HepG2 (cell line): ENCODE data around the gene RMI1. TPM values are rescaled to one million over a fixed set of nuclear protein-coding genes. Genes with fewer than 3 reads are reported as not detected.
A peak's percentile ranks its signal among the peaks of the same experiment; 100 is the strongest.

Source experiments
- ADNP ChIP-seq: sonication (generic); formaldehyde crosslinking; IDR thresholded peaks from 2 replicates; pipeline ENCODE4 v1.4.0; 2020; ENCODE audit warnings: missing genetic modification reagents
- ASH2L ChIP-seq: fragments of 300-600, 200-600 bp; sonication (generic); IDR thresholded peaks from 2 replicates; pipeline ENCODE4 v1.7.0; 2017; ENCODE audit warnings: low read depth, mild to moderate bottlenecking, moderate library complexity, mixed read lengths, low read length; ENCODE audit not compliant: insufficient read length
- BCL6 ChIP-seq: IDR thresholded peaks from 2 replicates; pipeline ENCODE4 v1.6.1; 2016; ENCODE audit warnings: missing genetic modification reagents, missing compliant biosample characterization
- BHLHE40 ChIP-seq: IDR thresholded peaks from 2 replicates; pipeline ENCODE4 v1.6.1; 2011; ENCODE audit warnings: low read length, improper control_type of control experiment
- BORCS8-MEF2B ChIP-seq: sonication (generic); formaldehyde crosslinking; IDR thresholded peaks from 2 replicates; pipeline ENCODE4 v1.8.0; 2022; ENCODE audit warnings: mild to moderate bottlenecking, missing genetic modification reagents
- ETV5 ChIP-seq: IDR thresholded peaks from 2 replicates; pipeline ENCODE4 v1.6.1; 2018; ENCODE audit warnings: missing biosample characterization, missing genetic modification reagents, inconsistent platforms, borderline replicate concordance
- GABPA ChIP-seq, 2 experiments: IDR thresholded peaks; 2 replicates each; pipeline ENCODE4 v1.6.1; 2011 to 2016; ENCODE audit warnings: low read depth in 2 of 2, low read length in 1 of 2, missing biosample characterization in 1 of 2, missing genetic modification characterization in 1 of 2
- HOXD1 ChIP-seq: sonication (generic); formaldehyde crosslinking; IDR thresholded peaks from 2 replicates; pipeline ENCODE4 v1.5.0; 2020; ENCODE audit warnings: missing genetic modification reagents
- IRX3 ChIP-seq: sonication (generic); formaldehyde crosslinking; IDR thresholded peaks from 2 replicates; pipeline ENCODE4 v1.8.1; 2023; ENCODE audit warnings: mild to moderate bottlenecking, low read depth, missing genetic modification reagents, borderline replicate concordance
- KMT2A ChIP-seq: sonication (generic); formaldehyde crosslinking; IDR thresholded peaks from 2 replicates; pipeline ENCODE4 v1.4.0; 2020; ENCODE audit warnings: missing genetic modification reagents
- KMT2B ChIP-seq: IDR thresholded peaks from 2 replicates; pipeline ENCODE4 v1.6.1; 2016; ENCODE audit warnings: missing genetic modification reagents, missing compliant biosample characterization
- MXD3 ChIP-seq: IDR thresholded peaks from 2 replicates; pipeline ENCODE4 v1.6.1; 2016; ENCODE audit warnings: mild to moderate bottlenecking, missing biosample characterization, missing genetic modification reagents
- PHF21A ChIP-seq: sonication (generic); formaldehyde crosslinking; IDR thresholded peaks from 2 replicates; pipeline ENCODE4 v1.5.0; 2020; ENCODE audit warnings: mild to moderate bottlenecking, missing genetic modification reagents
- PITX1 ChIP-seq: sonication (generic); formaldehyde crosslinking; IDR thresholded peaks from 2 replicates; pipeline ENCODE4 v1.5.1; 2020; ENCODE audit warnings: mild to moderate bottlenecking, missing genetic modification reagents
- SOX6 ChIP-seq, 2 experiments: fragments of 450-650 bp in 1 of 2; sonication (generic) in 1 of 2; formaldehyde crosslinking in 1 of 2; IDR thresholded peaks; 2 replicates each; pipeline versions ENCODE4 v1.4.0 to v1.6.1; 2017 to 2020; ENCODE audit warnings: antibody characterized with exemption in 1 of 2, mild to moderate bottlenecking in 1 of 2, missing genetic modification reagents in 1 of 2
- TBX3 ChIP-seq: fragments of 450-650 bp; IDR thresholded peaks from 2 replicates; pipeline ENCODE4 v1.6.1; 2017; ENCODE audit warnings: antibody characterized with exemption, mild to moderate bottlenecking, inconsistent platforms, borderline replicate concordance
- THAP11 ChIP-seq: IDR thresholded peaks from 2 replicates; pipeline ENCODE4 v1.6.1; 2016; ENCODE audit warnings: missing biosample characterization, missing genetic modification reagents
- ZBTB33 ChIP-seq: sonication (generic); formaldehyde crosslinking; IDR thresholded peaks from 2 replicates; pipeline ENCODE4 v1.4.0; 2020; ENCODE audit warnings: missing genetic modification reagents
- ZNF20 ChIP-seq: sonication (generic); formaldehyde crosslinking; IDR thresholded peaks from 2 replicates; pipeline ENCODE4 v1.4.0; 2020; ENCODE audit warnings: mild to moderate bottlenecking, moderate library complexity, missing genetic modification reagents
- ZNF317 ChIP-seq: sonication (generic); formaldehyde crosslinking; IDR thresholded peaks from 2 replicates; pipeline ENCODE4 v1.5.0; 2020; ENCODE audit warnings: mild to moderate bottlenecking, missing genetic modification reagents
- ZNF335 ChIP-seq: sonication (generic); formaldehyde crosslinking; IDR thresholded peaks from 2 replicates; pipeline ENCODE4 v1.4.0; 2020; ENCODE audit warnings: missing genetic modification reagents
- ZNF33B ChIP-seq: sonication (generic); formaldehyde crosslinking; IDR thresholded peaks from 2 replicates; pipeline ENCODE4 v1.5.1; 2020; ENCODE audit warnings: mild to moderate bottlenecking, missing genetic modification reagents
- ZNF382 ChIP-seq: sonication (generic); formaldehyde crosslinking; IDR thresholded peaks from 2 replicates; pipeline ENCODE4 v1.5.0; 2020; ENCODE audit warnings: missing genetic modification reagents, mild to moderate bottlenecking, borderline replicate concordance
- ZNF557 ChIP-seq: sonication (generic); formaldehyde crosslinking; IDR thresholded peaks from 2 replicates; pipeline ENCODE4 v1.4.0; 2020; ENCODE audit warnings: missing genetic modification reagents
- ZNF574 ChIP-seq: sonication (generic); formaldehyde crosslinking; IDR thresholded peaks from 2 replicates; pipeline ENCODE4 v1.4.0; 2020; ENCODE audit warnings: missing genetic modification reagents
- ZNF615 ChIP-seq: sonication (generic); formaldehyde crosslinking; IDR thresholded peaks from 2 replicates; pipeline ENCODE4 v1.5.0; 2020; ENCODE audit warnings: mild to moderate bottlenecking, missing genetic modification reagents, borderline replicate concordance
- ZNF83 ChIP-seq: sonication (generic); formaldehyde crosslinking; IDR thresholded peaks from 2 replicates; pipeline ENCODE4 v1.4.0; 2020; ENCODE audit warnings: missing genetic modification reagents, mild to moderate bottlenecking, borderline replicate concordance
- polyA plus RNA-seq, 8 experiments: library from polyadenylated mRNA; depleted of rRNA in 3 of 8; stranded (reverse) in 7 of 8; unstranded in 1 of 8; fragments of >200 nt; fragmentation: Illumina TruSeq in 4 of 8; extraction: Trizol in 4 of 8; gene quantifications; 2 replicates each; pipeline versions ENCODE4 v1.2.1 to v1.2.3, GENCODE V29; 2011 to 2016; ENCODE audit warnings: low read depth in 4 of 8, missing spikeins in 1 of 8, mixed read lengths in 1 of 8; ENCODE audit not compliant: insufficient read depth in 1 of 8
- total RNA-seq, 5 experiments: library from RNA; depleted of rRNA; stranded (reverse); fragments of >200 nt; fragmentation: Illumina TruSeq; extraction: Trizol; gene quantifications; 2 replicates each; pipeline ENCODE4 v1.2.3, GENCODE V29; 2016; ENCODE audit warnings: low read depth in 1 of 5

Gene RMI1
- total and polyA plus RNA-seq, 2 of the 13 experiments (the other 11 are each of a cell fraction or from before 2014, with no cell fraction given), result 0.54 to 3.7 TPM

GRCh38 chr9:83986765-83987401, 6.3 kb downstream of the RMI1 start (continued):
- TF ChIP-seq ZNF615 (CRISPR knock-in tag) (no peak), ADNP (no peak), ZNF574 (CRISPR knock-in tag) (peak; percentile 23; the same call in 1 of the 2 replicates), ZNF382 (CRISPR knock-in tag) (no peak), ZNF335 (CRISPR knock-in tag) (no peak), MXD3 (peak; percentile 67; the same call in 1 of the 2 replicates), KMT2B (CRISPR knock-in tag) (no peak), ASH2L (peak; percentile 95), TBX3 (peak; percentile 91), IRX3 (no peak), BHLHE40 (peak; percentile 95), ZNF83 (CRISPR knock-in tag) (no peak), ZNF33B (CRISPR knock-in tag) (no peak), BORCS8-MEF2B (no peak), BCL6 (CRISPR knock-in tag) (peak; percentile 54; the same call in 1 of the 2 replicates), PITX1 (CRISPR knock-in tag) (no peak; the same call in 1 of the 2 replicates), SOX6 (IDR thresholded peaks at IDR 0.05) (no peak), SOX6 (CRISPR knock-in tag; IDR thresholded peaks at IDR 0.05) (peak; percentile 92), ZNF557 (no peak), KMT2A (CRISPR knock-in tag) (peak; percentile 81), THAP11 (CRISPR knock-in tag) (peak; percentile 64; the same call in 1 of the 2 replicates), GABPA (IDR thresholded peaks at IDR 0.05; ENCODE audit: low read depth, low read length) (no peak), GABPA (CRISPR knock-in tag; IDR thresholded peaks at IDR 0.05; ENCODE audit: low read depth) (0 out of 2 replicates have a peak, but pooled peaks have one; percentile 4), ZNF20 (CRISPR knock-in tag) (no peak), ZNF317 (CRISPR knock-in tag) (no peak), PHF21A (CRISPR knock-in tag) (peak; percentile 50; the same call in 1 of the 2 replicates), HOXD1 (CRISPR knock-in tag) (no peak), ETV5 (no peak), ZBTB33 (CRISPR knock-in tag) (peak; percentile 53; the same call in 1 of the 2 replicates)
